HuH-7 (cell line): ENCODE measurements around the gene HSD11B1.

Experiments
- DNase-seq: peaks from one replicate; pipeline ENCODE4 v3.0.0; 2011; ENCODE audit warnings: low spot score

The HSD11B1 gene

DNA sequence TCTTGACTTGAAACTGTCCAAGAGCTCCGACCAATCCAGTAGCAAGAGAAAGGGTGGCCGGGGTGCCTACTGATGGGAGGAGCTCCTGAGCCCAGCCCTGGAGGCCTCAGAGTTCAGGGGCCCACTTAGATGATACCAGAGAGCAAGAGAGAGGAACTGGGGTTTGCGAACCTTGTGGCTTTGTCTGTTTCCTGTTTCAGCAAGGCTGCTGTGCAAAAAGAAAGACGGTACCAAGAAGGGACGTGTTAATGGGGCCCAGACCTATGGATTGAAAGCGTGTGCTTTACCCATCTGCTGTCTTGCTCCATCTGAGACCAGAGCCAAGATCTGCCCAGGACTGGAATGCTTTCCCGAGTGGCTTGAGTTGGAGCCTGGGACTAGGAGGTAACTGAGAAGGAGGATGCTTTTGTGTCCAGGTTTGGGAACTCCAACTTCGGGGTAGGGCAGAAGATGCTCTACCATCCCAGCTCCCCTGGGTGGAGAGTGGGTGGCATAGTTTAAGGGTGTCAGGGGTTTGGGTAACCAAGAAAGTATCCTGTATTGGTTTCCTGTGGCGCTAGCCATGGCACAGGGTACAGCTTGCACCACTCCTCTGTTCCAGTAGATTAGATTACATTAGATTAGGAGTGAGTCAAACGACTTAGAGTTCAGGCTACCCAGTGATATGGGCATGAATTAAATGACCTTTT is 51.4 kb downstream of the HSD11B1 start, which contains the start of gene TRAF3IP3:
TSS of gene TRAF3IP3 (plus strand) at position 128 of the 689 bp plus-strand sequence. CDS start 3,987 bp downstream, outside the sequence.
- no peak for DNase-seq

DNA sequence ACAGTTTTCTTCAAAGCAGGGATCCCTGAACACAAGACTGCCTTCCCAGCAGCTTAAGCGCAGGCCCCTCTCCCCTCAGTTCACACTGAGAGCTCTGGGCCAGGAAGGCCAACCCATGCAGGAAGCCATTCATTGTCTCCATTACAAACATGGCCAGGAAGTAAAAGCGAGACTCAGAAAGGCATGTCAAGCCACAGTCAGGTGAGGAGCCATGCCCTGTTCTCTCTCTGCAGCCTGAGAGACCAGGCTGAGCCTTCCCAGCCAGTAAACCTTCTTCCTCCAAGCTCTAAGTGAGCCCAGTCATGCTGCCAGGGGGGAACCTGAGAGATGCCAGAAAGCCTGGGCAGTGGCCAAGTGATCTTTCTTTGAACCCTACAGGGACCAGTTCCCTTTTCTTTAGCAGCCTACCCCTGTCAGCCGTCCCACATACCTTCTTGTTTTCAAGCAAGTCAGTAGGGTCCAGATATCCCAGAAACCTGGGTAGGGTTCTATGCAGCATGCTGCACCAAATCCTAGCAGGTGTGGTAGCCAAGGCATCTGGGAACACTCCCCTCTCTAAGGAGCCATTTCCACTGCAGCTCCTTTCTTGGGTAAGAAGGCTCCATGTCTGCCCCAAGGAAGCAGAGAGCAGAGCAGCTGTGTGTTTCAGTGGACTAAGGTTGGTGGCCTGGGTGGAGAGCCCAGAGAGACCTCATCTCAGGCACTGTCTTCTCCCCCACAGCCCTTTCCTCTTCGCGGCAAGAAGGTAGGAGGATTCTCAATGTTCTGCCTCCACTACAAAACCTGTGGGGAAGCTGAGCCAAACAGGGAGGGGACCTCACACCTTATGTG is 52.2 kb downstream of the HSD11B1 start:
- no peak for DNase-seq

DNA sequence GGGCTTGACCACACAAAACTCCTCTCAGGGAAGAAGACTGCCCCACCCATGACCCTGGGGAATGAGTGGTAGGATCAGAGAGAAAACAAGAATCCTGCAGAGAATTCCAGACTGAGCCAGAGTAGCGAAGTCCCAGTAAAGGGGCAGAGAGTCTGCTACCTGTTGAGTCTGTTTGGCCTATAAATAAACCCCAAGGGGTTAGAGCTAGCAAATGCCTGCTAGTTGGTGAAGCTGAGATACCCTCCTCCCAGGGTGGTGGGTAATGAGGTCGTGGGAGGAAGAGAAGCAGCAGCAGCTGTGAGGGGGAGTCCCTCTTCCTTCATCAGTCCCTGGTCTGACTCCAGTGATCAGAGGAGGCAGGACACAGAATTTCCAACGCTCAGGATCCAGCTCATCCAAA is 53.8 kb downstream of the HSD11B1 start:
- no peak for DNase-seq

DNA sequence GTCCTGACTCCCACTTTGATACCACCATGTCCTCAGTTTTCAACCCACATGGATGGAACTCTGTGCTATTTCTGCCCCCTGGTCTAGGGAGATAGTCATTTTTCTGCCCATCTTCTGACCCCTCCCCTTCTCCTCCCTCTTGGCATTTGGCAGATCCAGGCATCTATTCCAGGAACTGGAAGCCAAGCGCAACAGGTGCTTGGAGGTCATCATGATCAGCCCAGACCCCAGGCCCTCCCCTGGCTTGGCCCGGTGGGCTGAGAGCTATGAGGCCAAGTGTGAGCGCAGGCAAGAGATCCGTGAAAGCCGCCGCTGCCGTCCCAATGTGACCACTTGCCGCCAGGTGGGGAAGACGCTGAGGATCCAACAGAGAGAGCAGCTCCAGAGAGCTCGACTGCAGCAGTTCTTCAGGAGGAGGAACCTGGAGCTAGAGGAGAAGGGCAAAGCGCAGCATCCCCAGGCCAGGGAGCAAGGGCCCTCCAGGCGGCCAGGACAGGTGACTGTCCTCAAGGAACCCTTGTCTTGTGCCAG is 55.2 kb downstream of the HSD11B1 start:
- DNase-seq = no peak

DNA sequence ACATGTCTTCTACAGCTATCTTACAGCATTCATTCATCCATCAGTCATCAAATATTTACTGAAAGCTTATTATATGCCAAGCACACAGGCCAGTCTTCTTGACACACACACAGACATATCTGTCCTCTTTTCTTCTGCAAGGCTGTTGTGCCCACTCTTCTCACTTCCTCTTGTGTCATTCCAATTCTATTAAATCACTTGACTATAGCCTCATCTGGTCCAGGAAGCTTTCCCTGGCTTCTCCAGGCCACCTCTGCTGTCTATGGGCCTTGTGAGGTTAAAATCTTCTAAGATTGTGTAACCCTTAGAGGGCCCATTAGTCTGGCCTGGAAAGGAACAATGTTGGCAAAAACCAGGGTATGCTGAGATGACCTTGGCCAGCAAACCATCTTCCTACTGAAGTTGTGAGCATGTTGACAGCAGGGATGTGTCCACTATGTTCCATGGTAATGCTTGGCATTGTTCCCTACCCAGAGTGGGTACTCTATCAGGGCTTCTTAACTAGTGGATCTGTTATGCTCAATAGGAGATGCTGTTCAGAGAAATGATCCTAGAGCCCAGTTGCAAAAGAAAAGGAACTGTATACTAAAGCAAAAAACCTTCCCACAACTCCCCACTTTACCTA is 56.5 kb downstream of the HSD11B1 start:
- DNase-seq = no peak

DNA sequence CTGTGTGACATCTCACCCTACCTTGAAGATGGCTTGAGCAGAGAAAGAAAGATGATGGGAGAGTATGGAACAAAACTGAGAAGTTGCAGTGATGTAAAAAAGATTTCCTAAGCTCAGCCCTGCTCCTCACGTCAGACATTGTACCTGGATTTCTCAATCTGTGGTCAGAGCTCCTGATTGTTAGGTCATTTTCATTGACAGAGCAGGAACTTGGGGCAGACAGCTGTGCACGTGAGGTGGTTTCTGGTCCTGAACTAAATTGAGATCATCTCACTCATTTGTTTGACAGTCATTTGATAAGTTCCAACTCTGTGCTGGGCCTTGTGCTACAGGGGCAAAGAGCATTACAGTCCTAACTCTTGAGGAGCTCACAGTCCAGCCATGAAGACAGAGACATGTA is 61.4 kb downstream of the HSD11B1 start:
- DNase-seq = no peak

DNA sequence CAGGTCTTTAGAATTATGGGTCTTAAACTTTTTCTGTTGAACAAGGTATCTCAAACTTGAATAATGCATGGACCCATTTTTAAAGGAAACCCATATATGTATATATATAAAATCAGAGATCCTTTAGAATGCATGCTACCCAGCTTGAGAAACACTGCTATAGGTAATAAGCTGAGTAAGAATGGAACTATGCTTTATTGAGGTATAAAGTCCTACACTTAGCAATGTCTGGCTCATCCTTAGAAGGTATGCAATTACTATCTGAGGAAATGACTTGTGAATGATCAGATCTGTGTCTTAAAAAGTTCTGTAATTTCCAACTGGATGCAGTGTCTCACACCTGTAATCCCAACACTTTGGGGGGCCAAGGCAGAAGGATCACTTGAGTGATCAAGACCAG is 62.5 kb downstream of the HSD11B1 start:
- DNase-seq = no peak

DNA sequence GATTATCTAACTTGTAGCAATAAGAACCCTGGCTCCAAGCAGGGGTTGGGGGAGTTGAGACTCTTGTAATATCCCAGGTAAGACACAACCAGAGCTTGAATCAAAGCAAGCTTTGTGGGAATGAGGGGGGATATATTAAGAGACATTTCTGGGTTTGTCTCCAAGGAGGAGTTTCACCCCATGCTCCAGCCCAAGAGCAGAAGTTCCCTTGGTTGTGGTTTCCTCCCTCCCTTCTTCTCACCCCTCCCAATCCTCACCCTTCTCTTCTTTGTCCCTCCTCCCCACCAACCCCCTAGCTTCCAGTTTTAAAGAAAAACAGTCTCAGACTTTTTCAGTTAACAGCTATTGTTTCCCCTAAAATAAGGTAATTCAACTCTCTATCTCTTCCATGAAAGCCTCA is 63.1 kb downstream of the HSD11B1 start:
- no peak for DNase-seq

DNA sequence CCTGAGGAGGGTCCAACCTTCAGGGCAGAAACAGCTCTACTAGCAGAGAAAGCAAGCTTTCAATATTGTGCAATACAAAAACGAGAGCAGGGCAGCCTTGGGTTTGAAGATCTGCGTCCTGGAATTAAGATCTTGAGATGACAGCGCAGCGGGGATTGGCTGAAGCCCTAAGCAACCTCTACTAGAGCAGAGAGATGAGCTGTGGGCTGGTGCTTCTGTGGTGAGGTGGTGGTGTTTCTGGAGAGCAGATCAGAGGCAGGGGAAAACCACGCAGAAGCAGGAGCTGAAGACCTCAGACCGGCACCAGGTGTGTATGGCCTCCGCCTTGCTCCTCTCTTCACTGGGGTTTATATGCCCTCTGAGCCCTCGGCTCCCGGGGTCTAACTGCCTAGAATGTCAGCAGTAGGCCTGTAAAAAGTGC is 63.7 kb downstream of the HSD11B1 start:
- DNase-seq = no peak

DNA sequence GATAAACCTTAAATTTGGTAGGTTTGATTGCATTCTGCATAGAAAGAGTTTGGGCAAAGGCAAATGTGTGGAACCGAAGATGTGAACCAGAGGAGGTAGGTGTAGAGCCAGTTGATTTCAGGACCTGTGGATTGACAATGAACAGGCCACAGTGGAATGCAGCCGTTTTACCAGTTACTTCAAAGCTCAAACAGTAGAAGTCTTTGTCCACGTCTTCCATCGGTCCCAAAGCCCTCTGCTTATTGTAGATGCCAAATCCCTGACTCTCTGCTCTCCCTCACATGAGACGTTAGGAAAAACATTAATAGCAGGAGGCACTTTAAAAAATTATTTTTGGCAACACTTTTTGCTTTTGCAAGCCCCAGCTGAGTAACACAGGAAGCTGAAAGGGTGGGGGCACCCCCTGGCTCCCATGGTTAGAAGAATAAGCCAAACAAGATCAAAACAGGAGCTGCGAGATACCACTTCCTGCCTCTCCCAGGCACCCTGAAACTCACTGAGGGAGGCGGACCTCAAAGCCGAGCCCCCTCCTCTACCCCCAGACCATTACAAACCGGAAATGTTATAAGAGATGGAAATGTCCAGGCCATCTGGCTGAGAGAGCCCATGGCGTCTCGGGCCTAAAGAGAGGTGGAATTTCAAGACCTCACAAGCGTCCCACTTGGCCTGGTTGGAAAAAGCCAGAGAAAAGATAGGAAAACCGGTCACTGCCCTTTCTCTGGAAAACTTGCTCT is 64.7 kb downstream of the HSD11B1 start:
- no peak for DNase-seq

DNA sequence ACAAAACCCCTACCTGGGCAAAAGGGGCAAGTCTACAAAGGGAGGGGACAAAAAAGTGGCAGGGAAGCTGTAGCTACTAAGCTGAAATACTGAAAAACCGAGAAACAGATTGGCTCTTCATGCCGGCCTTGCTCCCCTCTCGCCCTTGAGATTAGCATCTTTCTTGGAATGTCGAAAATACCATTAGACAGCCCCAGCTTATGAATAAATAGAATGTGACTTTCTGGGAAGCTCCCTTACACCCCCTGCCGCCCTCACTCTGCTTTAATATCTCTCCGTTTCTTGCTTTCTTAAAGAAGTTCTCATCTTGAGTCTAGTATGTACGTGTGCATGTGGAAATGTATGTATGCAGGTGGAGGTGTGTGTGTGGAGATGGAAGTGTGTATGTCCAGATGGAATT is 65.3 kb downstream of the HSD11B1 start:
- DNase-seq = no peak

DNA sequence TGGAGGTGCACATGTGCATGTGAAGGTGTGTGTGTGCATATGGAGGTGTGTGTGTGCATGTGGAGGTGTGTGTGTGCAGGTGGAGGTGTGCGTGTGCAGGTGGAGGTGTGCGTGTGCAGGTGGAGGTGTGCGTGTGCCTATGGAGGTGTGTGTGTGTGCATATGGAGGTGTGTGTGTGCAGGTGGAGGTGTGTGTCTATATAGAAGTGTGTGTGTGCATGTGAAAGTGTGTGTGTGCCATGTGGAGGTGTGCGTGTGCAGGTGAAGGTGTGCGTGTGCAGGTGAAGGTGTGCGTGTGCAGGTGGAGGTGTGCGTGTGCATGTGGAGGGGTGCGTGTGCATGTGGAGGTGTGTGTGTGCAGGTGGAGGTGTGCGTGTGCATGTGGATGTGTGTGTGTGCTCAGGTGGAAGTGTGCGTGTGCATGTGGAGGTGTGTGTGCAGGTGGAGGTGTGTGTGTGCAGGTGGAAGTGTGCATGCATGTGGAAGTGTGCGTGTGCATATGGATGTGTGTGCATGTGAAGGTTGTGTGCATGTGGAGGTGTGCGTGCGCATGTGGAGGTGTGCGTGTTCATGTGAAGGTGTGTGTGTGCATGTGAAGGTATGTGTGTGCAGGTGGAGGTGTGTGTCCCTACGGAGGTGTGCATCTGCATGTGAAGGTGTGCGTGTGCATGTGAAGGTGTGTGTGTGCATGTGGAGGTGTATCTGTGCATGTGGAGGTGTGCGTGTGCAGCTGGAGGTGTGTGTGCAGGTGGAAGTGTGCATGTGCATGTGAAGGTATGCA is 66.2 kb downstream of the HSD11B1 start:
- DNase-seq = no peak

DNA sequence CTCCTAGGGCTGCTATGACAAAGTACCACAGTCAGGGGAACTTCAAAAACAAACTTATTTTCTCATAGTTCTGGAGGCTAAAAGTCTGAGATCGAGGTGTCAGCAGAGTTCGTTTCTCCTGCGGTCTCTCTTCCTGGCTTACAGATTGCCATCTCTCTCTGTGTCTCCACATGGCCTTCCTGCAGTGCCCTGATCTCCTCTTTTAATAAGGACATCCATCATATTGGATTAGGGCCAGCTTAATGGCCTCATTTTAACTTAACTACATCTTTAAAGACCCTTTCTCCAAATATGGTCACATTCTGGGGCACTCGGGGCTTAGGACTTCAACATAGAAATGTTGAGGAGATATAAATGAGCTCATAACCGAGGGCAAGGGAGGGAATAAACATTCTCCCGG is 67.5 kb downstream of the HSD11B1 start:
- DNase-seq = no peak

DNA sequence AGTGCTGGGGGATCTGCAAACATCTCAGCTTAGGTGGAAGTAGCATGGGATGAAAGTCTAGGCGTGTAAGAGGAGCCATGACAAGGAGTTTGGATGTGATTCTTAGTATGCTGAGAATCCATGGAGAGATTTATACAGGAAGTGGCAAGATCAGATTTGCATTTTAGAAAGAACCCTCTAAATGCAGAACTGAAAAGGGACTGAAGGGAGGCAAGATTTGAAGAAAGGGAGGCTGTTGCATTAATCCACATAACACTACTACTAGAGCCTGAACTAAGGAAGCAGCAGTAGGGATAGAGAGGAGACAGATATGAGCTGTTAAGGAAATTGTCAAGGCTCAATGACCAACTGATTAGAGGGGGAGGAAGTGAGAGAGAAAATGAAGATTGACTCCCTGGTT is 69.9 kb downstream of the HSD11B1 start:
- DNase-seq = no peak

DNA sequence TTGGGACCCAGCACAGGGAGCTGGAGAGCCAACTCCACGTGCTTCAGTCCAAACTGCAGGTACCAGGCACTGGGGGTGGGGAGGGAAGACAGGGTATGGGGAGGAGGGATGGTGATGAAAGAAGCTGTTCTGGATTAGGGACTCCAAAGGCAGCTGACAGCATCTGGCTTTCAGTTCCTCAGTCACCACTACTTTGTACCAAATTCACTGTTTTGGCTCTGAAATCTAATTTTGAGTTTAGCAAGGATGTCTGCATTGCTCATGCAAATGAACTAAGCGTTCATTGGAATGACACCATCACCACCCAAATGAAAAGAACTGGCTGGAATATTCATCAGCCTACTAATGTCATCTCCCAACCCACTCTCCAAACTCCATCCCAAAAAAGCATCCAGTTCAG is 71.0 kb downstream of the HSD11B1 start:
- no peak for DNase-seq

DNA sequence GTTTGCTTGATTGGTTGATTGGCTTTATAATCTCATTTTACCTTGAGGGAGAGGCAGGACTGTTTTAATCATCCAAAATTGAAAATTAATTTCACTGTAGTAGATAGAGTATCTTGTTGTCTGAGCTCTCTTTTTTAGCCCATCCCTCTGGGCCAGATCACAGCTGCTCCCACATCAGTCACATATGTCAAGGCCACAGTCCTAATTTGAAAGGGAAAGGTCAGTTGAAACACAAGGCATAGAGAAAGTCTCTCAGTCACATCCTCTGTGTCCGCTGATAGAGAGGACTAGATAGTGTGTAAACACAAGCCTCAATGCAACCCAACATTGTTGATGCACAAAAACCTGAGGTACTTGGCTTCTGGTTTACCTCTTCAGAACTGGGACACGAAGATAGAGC is 72.9 kb downstream of the HSD11B1 start:
- DNase-seq = no peak

DNA sequence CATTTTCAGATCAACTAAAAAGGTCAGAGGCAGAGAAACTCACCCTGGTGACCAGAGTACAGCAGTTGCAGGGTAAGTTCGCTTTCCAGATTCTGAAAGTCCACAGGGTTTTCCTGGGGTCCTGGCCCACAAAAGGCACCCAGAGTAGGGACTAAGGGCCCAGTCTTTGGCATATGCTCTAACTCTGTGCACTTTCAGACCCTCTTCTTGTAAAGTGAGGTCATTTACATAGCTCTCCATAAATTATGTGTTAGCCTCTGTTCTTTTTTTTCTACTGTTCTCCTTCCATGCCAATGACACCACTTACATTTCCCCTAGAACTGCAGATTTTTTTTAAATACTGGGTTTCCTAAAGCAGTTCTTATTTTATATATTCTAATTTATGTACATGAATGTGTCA is 73.5 kb downstream of the HSD11B1 start:
- DNase-seq = no peak

DNA sequence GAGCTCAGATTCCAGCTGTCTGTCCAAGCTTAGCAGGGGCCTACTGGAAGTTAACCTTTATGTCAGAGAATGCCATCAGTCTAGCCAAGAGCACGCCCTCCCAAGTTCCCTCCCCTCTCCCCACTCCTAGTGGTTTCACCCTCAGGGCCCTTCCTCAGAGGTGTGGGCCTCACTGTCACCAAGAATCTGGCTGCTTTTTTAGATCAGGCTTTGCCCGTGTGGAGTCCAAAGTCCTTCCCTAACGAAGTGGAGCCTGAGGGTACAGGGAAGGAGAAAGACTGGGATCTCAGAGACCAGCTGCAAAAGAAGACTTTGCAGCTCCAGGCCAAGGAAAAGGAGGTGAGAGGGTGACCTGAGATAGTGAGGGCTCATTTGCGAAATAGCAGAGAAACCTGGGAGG is 75.6 kb downstream of the HSD11B1 start:
- no peak for DNase-seq

DNA sequence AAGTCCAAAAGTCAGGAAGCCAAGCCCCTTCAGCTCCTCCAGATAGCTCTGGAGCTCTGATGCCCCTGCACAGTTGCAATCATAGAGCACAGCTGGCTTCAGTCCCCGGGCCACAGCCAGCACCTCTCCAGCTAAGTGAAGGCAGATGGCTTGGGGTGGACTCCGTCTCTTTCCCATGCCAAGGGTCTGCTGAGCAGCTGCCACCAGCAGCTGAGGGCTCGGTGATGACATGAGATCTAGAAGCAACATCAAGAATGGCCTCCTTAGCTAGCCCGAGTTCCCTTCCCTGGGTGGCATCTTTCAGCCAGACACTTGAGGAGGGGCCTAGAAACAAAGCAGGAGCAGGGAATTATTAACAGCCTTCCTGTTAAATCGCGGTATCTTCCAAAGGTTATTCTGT is 78.7 kb downstream of the HSD11B1 start:
- DNase-seq = no peak
